Dedifferentiated amniotic fluid mesenchymal stem cell (primary cell): ENCODE measurements around the gene TRIM50.
"Not testable (repeated sequence)": the region's sequence is repeated elsewhere in the genome, so short reads cannot be mapped to it uniquely, and the experiment has no call there.

Source experiments
- DNase-seq: peaks from one replicate; pipeline ENCODE4 v3.0.0-alpha.2; 2016; ENCODE audit errors: extremely low spot score

The TRIM50 gene

GRCh38 chr7:73327922-73328321, at the start of gene TRIM50, which contains the start of gene FKBP6:
TRIM50 (minus strand) TSS chr7:73328082; CDS start chr7:73324787, 3,295 bp downstream.
FKBP6 (plus strand) TSS chr7:73328161; CDS start chr7:73328429, 268 bp downstream.
- not testable (repeated sequence) for DNase-seq

- DNase-seq = no peak
Observed at GRCh38 chr7:73376671-73377412, 49.0 kb upstream of the TRIM50 start.

DNA sequence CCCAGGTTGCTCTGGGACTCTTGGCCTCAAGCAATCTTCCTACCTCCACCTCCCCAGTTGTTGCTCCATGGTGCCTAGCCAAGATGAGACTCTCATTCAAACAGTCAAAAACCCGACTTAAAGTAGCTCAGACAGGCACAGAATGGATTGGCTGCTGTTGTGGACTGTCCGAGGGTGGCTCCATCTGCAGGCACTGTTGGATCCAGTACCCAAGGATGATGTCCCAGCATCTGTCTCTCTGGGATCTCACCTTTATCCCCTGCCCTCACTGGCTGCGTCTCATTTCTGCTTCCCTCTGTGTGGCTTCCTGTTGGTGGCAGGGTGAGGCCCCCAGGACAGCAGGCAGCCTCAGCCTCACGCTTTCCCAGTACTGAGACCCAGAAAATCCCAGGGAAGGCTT, 48.4 kb upstream of the TRIM50 start:
- not testable (repeated sequence) for DNase-seq

- DNase-seq = no peak
Observed at GRCh38 chr7:73373741-73374140, 45.9 kb upstream of the TRIM50 start.

- DNase-seq = no peak
Observed at GRCh38 chr7:73369622-73370021, 41.7 kb upstream of the TRIM50 start.

DNA sequence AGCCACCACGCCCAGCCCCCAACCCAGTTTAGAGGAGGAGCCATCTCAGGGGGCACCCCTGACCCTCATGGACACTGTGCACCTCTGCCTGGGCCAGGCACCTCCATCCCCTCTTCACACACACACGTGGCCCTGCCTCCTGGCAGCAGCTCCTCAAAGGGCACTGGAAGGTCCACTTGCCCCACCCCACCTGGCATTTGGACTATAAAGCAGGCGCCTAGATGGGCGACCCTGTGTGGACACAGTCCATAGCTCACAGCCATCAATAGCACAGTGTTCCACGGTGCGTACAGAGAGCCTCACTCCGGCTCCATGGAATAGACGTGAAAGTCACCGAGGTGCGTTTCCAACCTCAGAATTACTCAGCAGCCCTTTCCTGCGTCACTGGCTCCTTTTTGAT, 41.1 kb upstream of the TRIM50 start:
- no peak for DNase-seq

DNA sequence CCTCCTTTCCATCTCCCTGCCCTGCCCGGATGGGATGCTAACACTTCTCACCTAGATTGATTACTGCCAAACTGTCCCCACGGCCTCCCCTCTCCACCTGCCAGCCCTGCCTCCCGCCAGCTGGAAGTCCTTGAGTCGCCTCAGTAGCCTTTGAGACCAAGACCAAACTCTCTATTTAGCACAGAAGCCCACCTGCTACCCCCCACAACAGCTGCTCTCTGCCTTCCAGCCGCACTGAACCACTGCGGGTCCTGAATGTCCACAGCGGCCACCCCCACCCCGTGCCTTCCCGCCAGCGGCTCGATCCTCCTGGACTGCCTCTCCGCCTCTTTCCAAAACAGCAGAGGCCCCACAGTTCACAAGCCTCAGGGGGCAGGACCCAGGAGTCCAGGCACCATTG, 39.1 kb upstream of the TRIM50 start:
- DNase-seq = no peak

GRCh38 chr7:73366127-73366526, 38.2 kb upstream of the TRIM50 start:
- no peak for DNase-seq

- no peak for DNase-seq
Observed at GRCh38 chr7:73364006-73364728, 36.3 kb upstream of the TRIM50 start.

DNA sequence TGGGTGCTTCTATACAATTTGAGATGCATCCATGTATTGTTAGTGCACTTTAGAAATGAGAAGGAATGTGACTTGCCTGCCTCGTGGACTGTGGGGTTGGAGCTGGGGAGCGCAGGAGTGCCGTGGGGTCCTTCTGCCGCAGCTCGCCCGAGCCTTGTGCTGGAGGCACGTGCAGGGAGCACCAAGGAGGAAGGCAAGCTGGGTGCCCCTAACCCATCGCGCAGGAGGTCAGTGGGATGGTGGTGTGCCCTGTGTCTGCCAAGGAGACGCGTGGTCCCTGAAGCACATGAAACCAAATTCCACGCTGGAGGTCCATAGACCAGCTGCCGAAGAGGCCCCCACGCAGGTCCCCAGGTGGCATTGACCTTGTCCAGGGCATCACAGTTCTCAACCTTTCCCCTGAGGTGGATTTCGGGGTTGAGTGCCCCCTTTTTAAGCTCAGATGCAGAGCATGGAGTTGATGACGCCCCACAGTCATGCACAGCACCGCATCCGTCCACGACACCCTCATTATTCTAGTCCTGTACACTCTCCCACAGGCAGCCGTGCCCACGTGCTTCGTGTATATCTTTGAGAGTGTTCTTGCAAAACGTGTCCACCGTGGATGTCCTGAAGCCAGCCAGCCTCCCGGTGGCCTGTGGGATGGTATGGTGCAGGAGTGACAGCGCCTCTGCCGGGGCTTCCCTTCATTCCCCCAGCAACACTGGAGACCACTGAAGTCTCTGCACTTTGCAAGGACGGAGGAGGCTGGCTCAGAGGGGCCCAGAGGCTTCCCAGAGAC, 35.5 kb upstream of the TRIM50 start:
- no peak for DNase-seq

GRCh38 chr7:73360590-73360989, 32.7 kb upstream of the TRIM50 start:
- DNase-seq = not testable (repeated sequence)

GRCh38 chr7:73359746-73360375, 32.0 kb upstream of the TRIM50 start:
- DNase-seq = no peak

DNA sequence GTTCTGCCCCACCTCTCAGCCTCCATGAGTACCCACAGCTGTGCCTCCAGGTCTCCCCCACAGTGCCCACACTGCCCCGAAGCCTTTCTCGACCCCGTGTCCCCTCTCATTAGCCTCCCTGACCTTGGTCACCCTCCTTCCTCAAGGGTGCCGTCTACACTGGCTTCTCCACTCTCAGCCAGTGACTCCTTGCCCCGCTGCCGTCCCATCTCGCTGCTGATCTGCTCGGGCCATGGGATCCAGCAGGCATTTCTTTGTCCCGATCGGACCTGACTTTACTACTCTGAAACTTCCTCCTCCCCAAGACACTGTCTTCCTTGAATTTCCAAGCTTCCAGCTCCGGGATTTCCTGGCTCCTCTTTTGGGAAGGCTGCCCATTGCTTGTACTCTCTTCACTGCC, 31.4 kb upstream of the TRIM50 start:
- DNase-seq = no peak

- no peak for DNase-seq
Observed at GRCh38 chr7:73358590-73359275, 30.9 kb upstream of the TRIM50 start.

- no peak for DNase-seq
Observed at GRCh38 chr7:73356159-73356558, 28.3 kb upstream of the TRIM50 start.

DNA sequence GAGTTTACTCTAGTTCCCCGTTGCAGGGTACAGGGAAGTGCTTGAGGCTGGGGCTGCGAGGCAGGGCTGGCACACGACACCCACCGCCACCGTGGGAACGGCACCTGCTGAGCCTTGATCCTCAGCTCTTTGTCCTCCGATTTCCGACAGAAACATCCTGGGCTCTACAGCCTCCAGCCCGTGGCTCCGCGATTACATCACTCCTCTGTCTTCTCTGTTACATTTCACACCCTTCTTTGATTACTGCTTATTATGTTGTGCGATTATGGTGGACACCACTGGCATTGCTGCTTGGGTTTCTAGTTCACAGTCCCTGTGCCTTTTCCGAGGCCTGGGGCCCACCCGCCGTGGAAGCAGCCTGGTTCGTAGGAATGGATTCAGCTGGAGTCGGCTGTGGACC, 26.9 kb upstream of the TRIM50 start:
- DNase-seq = no peak

- DNase-seq = no peak
Observed at GRCh38 chr7:73354196-73354595, 26.3 kb upstream of the TRIM50 start.

GRCh38 chr7:73353243-73353642, 25.4 kb upstream of the TRIM50 start:
- no peak for DNase-seq

- DNase-seq = no peak
Observed at GRCh38 chr7:73352784-73353183, 24.9 kb upstream of the TRIM50 start.

GRCh38 chr7:73351447-73352167, 23.7 kb upstream of the TRIM50 start:
- no peak for DNase-seq
